HUES64 (cell line): ENCODE results near the gene CAP2.
"Not testable (repeated sequence)": the region's sequence is repeated elsewhere in the genome, so short reads cannot be mapped to it uniquely, and the experiment has no call there.

Experiments
- H3K27ac ChIP-seq: 2 replicates; pipeline ENCODE4 v1.7.0; 2013; ENCODE audit warnings: low read depth, low read length, inconsistent platforms
- H3K27me3 ChIP-seq: 2 replicates; pipeline ENCODE4 v1.6.1; 2013; ENCODE audit warnings: mild to moderate bottlenecking, low read length; ENCODE audit not compliant: insufficient read depth
- H3K36me3 ChIP-seq: 2 replicates; pipeline ENCODE4 v1.6.1; 2013; ENCODE audit warnings: mild to moderate bottlenecking, low read length; ENCODE audit not compliant: insufficient read depth
- H3K4me1 ChIP-seq: 2 replicates; pipeline ENCODE4 v1.6.1; 2013; ENCODE audit warnings: mild to moderate bottlenecking, low read length, moderate library complexity; ENCODE audit not compliant: insufficient read depth
- H3K4me3 ChIP-seq: 2 replicates; pipeline ENCODE4 v1.5.1; 2013; ENCODE audit warnings: mild to moderate bottlenecking, low read length, moderate library complexity
- H3K9ac ChIP-seq: 2 replicates; pipeline ENCODE4 v1.6.1; 2013; ENCODE audit warnings: mild to moderate bottlenecking, low read depth, low read length
- H3K9me3 ChIP-seq: 2 replicates; pipeline ENCODE4 v1.6.1; 2013; ENCODE audit warnings: low read depth, low read length; ENCODE audit not compliant: insufficient read depth
- WGBS: fragments of 150-250, 120-280 bp; methylation state at CpG from one replicate; pipeline ENCODE4 v1.1.7; 2013; ENCODE audit warnings: missing lambda C conversion rate; 5-methylcytosine and 5-hydroxymethylcytosine counted together

CAP2 gene

GRCh38 chr6:17584241-17584803 is 190.9 kb downstream of the CAP2 start:
- WGBS, result 54% methylated on average over 5 of the region's 7 CpGs
- Histone ChIP-seq H3K4me3 (no peak overlapping the region), H3K9me3 (no peaks in the 10 kb centered on the region; the same call in 1 of the 2 replicates), H3K36me3 (no peaks in the 10 kb centered on the region), H3K4me1 (no peaks in the 10 kb centered on the region), H3K27me3 (no peaks in the 10 kb centered on the region), H3K9ac (no peak overlapping the region), H3K27ac (no peak overlapping the region)

- H3K9me3 ChIP-seq, result no peaks in the 10 kb centered on the region
- H3K27me3 ChIP-seq, result no peaks in the 10 kb centered on the region
- no peak overlapping the region for H3K27ac ChIP-seq
- no peak overlapping the region for H3K9ac ChIP-seq
- H3K4me1 ChIP-seq, result no peaks in the 10 kb centered on the region
- H3K4me3 ChIP-seq, result no peak overlapping the region
- H3K36me3 ChIP-seq, result no peaks in the 10 kb centered on the region
- WGBS, result 89% methylated on average over 7 of the region's 7 CpGs
These were observed 192.5 kb downstream of the CAP2 start for GRCh38 chr6:17585766-17586490.

- H3K27me3 ChIP-seq, H3K27ac ChIP-seq, H3K9me3 ChIP-seq, H3K4me1 ChIP-seq, H3K36me3 ChIP-seq, H3K9ac ChIP-seq, H3K4me3 ChIP-seq: not testable (repeated sequence)
- 92% methylated on average over 13 of the region's 13 CpGs for WGBS
These were observed 193.2 kb downstream of the CAP2 start for GRCh38 chr6:17586623-17587022.

- H3K4me3 ChIP-seq, result no peak overlapping the region
- no peaks in the 10 kb centered on the region for H3K4me1 ChIP-seq
- H3K9me3 ChIP-seq, result no peaks in the 10 kb centered on the region
- H3K27me3 ChIP-seq, result no peaks in the 10 kb centered on the region
- H3K27ac ChIP-seq, result no peak overlapping the region
- no peak overlapping the region for H3K9ac ChIP-seq
- 92% methylated on average over 6 of the region's 6 CpGs for WGBS
- H3K36me3 ChIP-seq, result no peaks in the 10 kb centered on the region
These were observed 194.6 kb downstream of the CAP2 start for GRCh38 chr6:17588011-17588410.

- H3K4me1 ChIP-seq, result no peaks in the 10 kb centered on the region
- no peaks in the 10 kb centered on the region for H3K36me3 ChIP-seq
- 81% methylated on average over 5 of the region's 5 CpGs for WGBS
- H3K27ac ChIP-seq, result no peak overlapping the region
- H3K9ac ChIP-seq, result no peak overlapping the region
- H3K9me3 ChIP-seq, result no peaks in the 10 kb centered on the region
- H3K27me3 ChIP-seq, result no peaks in the 10 kb centered on the region
- H3K4me3 ChIP-seq, result no peak overlapping the region
These were observed 196.2 kb downstream of the CAP2 start for GRCh38 chr6:17589406-17590096.

GRCh38 chr6:17591287-17591686 is 197.9 kb downstream of the CAP2 start:
- Histone ChIP-seq H3K9ac (no peak overlapping the region), H3K27ac (no peak overlapping the region), H3K36me3 (no peaks in the 10 kb centered on the region), H3K27me3 (no peaks in the 10 kb centered on the region), H3K9me3 (no peaks in the 10 kb centered on the region), H3K4me1 (no peaks in the 10 kb centered on the region), H3K4me3 (no peak overlapping the region)
- 96% methylated on average over 1 of the region's 1 CpG for whole genome bisulfite sequencing

- Histone ChIP-seq H3K36me3 (no peaks in the 10 kb centered on the region), H3K9me3 (no peaks in the 10 kb centered on the region), H3K27ac (no peak overlapping the region), H3K27me3 (no peaks in the 10 kb centered on the region), H3K9ac (no peak overlapping the region), H3K4me1 (no peaks in the 10 kb centered on the region), H3K4me3 (no peak overlapping the region)
These were observed 199.9 kb downstream of the CAP2 start for GRCh38 chr6:17593246-17593645.

- Histone ChIP-seq H3K4me1 (0 out of 2 replicates have a peak, but pooled peaks cover under 1% of the 10 kb centered on the region), H3K4me3 (no peak overlapping the region), H3K36me3 (no peaks in the 10 kb centered on the region), H3K27ac (no peak overlapping the region), H3K27me3 (no peaks in the 10 kb centered on the region), H3K9me3 (no peaks in the 10 kb centered on the region), H3K9ac (no peak overlapping the region)
- 97% methylated on average over 2 of the region's 3 CpGs for WGBS
These were observed 202.7 kb downstream of the CAP2 start for GRCh38 chr6:17596085-17596484.

- peaks cover 8% of the 10 kb centered on the region; the same call in 1 of the 2 replicates for H3K4me1 ChIP-seq
- H3K9me3 ChIP-seq, result no peaks in the 10 kb centered on the region
- no peaks in the 10 kb centered on the region for H3K27me3 ChIP-seq
- peak within 1 kb of the TSS; percentile 77 for H3K9ac ChIP-seq
- H3K36me3 ChIP-seq, result peaks cover 6% of the 10 kb centered on the region; the same call in 1 of the 2 replicates
- peak within 1 kb of the TSS; percentile 94 for H3K4me3 ChIP-seq
- peak within 1 kb of the TSS; percentile 60; the same call in 1 of the 2 replicates for H3K27ac ChIP-seq
- 13% methylated on average over 42 of the region's 42 CpGs for WGBS
These were observed 206.6 kb downstream of the CAP2 start, which contains the start of gene FAM8A1 for GRCh38 chr6:17599877-17600526. TSS of gene FAM8A1 (plus strand) at chr6:17600302. CDS start at chr6:17600410, 108 bp downstream.

- H3K4me3 ChIP-seq, result peak overlapping the region; percentile 94
- WGBS, result 2% methylated on average over 77 of the region's 77 CpGs
- no peaks in the 10 kb centered on the region for H3K9me3 ChIP-seq
- H3K36me3 ChIP-seq, result peaks cover 9% of the 10 kb centered on the region; the same call in 1 of the 2 replicates
- peaks cover 8% of the 10 kb centered on the region; the same call in 1 of the 2 replicates for H3K4me1 ChIP-seq
- peak overlapping the region; percentile 76 for H3K9ac ChIP-seq
- H3K27ac ChIP-seq, result peak overlapping the region; percentile 60; the same call in 1 of the 2 replicates
- H3K27me3 ChIP-seq, result no peaks in the 10 kb centered on the region
These were observed 207.4 kb downstream of the CAP2 start for GRCh38 chr6:17600527-17601385.
